GM18517 (cell line): Measurements from ENCODE around the gene LPAR5.
A peak's percentile ranks its signal among the peaks of the same experiment; 100 is the strongest.
"Not testable (repeated sequence)": the region's sequence is repeated elsewhere in the genome, so short reads cannot be mapped to it uniquely, and the experiment has no call there.

Experiments
- ATAC-seq: cut with Tn5 transposase; IDR thresholded peaks from one replicate; pipeline ENCODE4 v1.9.1; 2021; ENCODE audit warnings: mild to moderate bottlenecking, moderate library complexity; ENCODE audit not compliant: unreplicated experiment

LPAR5 gene

DNA sequence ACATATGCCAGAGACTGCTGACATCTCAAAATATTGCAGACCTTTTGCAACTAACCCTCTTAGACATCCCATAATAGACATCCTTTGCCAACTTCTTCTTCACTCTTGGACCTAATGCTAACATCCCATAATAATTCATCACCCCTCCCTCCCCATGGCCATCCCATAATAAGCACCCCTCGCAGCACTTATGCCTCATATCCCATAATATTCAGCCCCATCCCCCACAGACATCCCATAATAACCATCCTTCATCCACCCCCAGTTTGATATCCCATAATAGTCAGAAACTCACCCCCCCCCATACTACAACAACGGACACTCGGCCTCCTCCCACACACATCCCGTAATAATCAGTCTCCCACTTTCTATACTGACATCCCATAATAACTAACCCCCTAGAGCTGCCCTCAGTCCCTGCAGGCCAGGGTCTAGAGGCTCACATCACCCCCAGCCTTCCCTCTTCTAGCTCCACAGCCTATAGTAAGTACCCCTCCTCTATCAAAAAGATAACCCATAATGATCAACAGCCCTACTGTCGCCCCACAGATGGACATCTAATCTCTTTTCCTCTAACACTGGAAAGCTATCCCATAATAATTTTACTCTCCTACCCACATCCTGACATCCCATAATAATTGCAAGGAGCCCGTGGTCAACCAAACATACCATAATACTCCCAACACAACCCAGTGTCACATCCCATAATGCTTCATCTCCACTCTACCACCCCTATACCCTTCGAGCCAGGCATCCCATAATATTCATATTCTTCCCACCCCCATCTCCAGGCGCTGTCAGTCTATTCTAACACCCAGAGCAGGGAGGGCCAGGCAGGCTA lies 27.8 kb downstream of the LPAR5 start:
- peak; percentile 44 for ATAC-seq

DNA sequence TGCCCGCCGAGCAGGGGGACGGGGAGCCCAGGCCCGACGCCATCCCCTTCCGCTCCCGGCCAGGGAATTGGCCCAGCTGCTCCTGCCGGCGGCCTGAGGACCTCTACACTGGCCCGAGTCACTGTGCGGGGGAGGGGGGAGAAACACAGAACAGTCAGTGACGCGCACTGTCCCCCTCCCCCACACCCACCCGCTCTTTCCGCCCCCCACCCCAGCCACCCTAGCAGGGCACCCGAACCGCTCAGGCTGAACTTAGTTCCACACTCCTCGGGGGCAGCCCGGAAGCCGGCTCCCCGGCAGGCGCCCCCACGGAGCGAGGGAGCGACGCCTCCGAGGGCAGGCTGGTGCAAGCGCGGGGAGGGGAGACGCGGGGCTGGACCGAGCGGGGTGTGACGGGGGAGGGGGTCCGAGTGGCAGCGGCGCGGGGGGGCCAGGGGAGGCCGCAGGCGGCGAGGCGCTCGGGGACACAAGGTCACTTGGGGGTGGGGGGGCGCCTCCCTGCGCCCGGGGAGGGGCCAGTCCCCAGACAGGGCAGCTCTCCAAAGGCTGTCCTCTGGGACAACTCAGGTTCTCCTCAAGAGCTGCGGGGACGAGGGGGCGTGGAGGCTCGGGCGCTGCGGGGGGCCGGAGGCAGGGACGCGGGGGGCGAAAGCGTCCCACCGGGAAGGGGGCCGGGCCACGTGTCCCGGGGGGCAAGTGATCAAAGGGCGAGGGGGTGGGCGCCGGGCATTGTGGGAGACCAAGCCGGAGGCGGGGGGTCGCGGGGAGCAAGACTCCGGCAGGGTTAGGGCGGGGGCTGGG lies 29.2 kb downstream of the LPAR5 start:
- no peak for ATAC-seq

GRCh38 chr12:6605421-6606330 lies 30.1 kb downstream of the LPAR5 start:
- no peak for ATAC-seq

- no peak for ATAC-seq
These were observed 31.3 kb downstream of the LPAR5 start for GRCh38 chr12:6604259-6605029.

DNA sequence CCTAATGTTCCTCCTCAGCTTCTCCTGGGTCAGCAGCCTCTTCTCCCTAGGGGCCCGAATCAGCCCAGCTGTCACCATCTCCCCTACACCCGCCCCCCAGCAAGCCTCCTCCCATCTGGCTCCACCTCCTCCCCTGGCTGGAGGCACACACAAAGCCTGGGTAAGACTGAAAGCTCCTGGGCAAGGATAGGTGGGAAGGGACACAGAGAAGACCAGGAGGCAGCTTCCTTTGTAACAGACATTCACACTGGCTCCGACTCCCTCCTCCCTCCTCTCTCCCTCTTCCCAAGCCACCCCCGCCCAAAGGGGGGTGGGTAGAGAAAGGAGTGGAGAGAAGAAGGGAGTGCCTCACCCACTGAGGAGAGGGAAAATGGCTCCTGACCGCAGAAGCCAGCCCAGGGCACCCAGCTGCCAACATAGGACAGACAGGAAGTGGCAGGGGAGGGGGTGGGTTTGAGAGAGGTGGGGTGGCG lies 32.6 kb downstream of the LPAR5 start:
- no peak for ATAC-seq

DNA sequence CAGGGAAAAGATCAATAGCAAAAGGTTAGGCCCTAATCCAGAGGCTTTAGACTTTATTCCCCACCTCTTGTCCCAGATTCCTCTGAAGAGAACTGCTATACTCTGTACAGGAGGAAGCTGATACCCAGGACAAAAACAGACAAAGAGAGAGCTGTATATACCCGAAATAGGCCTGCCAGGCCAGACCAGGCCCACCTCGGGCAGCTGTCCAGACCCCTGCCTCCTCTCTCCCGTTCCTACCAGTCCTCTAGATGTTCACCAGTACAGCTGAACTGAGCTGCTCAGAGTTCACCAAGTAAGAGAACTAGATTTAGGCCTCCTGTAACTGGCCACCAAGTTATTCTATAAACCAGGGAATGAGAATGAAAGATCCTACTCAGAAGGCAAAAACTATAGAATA lies 33.2 kb downstream of the LPAR5 start:
- ATAC-seq, result no peak

DNA sequence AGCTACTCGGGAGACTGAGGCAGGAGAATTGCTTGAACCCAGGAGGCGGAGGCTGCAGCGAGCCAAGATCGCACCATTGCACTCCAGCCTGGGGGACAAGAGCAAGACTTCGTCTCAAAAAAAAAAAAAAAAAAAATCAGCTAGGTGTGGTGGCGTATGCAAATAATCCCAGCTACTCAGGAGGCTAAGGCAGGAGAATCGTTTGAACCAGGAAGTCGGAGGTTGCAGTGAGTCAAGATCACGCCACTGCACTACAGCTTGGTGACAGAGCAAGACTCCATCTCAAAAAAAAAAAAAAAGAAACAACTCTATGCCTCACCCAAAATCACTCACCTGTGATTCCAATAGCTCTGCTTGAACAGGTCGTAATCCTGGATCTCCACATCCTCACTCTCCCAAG lies 40.1 kb downstream of the LPAR5 start:
- ATAC-seq, result not testable (repeated sequence)

- ATAC-seq, result no peak
These were observed 43.7 kb downstream of the LPAR5 start for GRCh38 chr12:6592087-6592486.

GRCh38 chr12:6586569-6586968 lies 49.2 kb downstream of the LPAR5 start:
- ATAC-seq, result not testable (repeated sequence)

GRCh38 chr12:6584293-6584692 lies 51.5 kb downstream of the LPAR5 start:
- no peak for ATAC-seq

DNA sequence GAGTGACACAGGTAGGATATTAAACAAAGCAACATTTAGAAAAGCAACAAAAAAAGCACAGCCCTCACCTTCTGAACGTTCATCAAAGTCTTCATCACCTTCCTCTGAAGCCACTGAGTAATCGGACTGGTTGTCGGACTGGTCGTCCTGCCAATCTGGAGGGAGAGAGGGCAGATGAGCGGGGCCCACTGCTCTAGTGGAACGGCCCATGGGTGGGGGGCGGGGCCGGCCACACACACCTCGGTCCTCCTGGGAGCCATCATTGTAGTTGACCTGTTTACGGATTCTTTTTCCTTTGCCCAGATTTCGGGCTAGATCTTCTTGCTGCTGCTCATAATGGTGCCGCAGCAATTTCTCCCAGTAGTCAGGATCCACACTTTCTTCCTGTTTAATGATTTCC lies 52.8 kb downstream of the LPAR5 start:
- no peak for ATAC-seq

DNA sequence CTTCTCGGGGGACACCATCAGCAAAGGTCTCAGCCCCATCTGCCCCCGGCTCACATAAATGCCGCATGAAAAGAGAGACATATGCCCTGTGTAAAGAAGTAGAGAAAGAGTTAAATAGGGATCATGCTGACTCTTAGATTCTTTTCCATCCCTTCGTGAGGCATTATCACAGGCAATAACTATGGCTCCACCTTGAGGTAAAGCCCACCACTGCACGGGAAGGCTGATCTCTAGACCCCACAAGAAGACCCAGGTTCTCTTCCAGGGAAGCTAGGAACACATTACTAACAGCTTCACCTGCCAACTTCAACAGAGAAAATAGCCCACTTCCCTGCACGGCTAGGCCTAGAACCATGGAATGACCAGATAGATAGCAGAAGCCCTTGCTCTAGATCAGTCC lies 53.6 kb downstream of the LPAR5 start:
- no peak for ATAC-seq

DNA sequence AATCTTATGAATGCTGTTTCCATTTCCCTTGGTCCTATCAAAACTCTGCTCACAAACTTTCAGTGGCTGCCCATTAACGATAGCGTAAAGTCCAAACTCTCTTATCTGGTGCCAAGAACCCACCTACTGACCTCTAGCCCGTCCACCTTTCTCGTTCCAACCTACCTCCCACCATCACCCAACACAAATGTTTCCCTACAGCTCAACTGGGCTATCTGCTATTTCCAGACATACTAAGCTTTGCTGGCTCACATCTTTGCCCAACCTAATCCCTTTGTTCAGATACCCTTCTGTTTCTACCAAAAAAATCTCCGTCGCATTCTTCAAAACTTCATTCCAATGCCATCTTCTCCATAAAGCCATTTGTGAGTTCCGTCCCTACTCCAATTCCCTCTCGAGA lies 60.1 kb downstream of the LPAR5 start:
- no peak for ATAC-seq

DNA sequence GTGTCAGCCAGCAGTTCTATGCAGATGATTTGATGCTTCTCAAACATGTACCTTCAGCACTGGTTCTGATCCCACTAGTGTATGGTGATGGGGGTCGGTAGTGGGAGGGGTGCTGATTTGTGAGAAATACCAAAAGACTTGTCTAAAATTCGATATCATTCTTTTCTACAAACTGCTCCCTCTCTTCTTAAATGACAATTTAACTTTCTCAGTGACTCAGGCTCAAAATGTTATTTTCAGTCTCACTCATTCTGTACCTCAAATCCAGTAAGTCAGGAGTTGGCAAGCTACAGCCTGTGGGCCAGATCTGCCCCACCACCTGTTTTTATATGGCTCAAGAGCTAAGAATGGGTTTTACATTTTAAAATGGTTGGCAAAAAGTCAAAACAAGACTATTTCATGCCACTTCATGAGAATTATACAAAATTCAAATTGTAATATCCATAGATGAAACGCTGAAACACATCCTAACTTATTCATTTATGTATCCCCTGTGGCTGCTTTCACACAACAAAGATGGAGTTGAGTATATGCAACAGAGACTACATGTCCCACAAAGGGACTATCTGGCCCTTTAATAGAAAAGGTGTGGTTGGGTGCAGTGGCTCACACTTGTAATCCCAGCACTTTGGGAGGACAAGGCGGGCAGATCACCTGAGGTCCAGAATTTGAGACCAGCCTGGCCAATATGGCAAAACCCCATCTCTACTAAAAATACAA lies 61.0 kb downstream of the LPAR5 start:
- ATAC-seq, result no peak

- no peak for ATAC-seq
These were observed 62.8 kb downstream of the LPAR5 start for GRCh38 chr12:6573001-6573400.

- ATAC-seq, result no peak
These were observed 65.4 kb downstream of the LPAR5 start for GRCh38 chr12:6570264-6570887.

DNA sequence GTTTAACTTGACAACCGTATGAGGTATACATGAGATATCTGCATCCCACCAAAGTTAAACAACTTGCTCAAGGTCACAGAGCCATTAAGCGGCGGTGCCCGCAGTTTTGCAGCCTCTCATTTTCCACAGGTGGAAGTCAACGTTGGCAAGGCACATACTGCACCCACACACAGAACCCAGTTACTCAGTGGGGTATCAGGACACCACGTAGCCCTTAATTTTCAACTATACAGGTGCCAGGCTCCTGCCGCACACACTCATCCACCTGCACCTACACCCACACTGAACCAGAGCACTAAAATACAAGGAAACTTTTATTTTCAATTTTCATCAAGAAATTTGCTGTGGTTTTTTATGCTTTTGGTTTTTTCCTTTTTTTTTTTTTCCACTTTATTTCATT lies 66.0 kb downstream of the LPAR5 start:
- ATAC-seq, result no peak

GRCh38 chr12:6569312-6569711 lies 66.4 kb downstream of the LPAR5 start:
- no peak for ATAC-seq
